LNCaP clone FGC (cell line): Measurements from ENCODE around the gene KRT33A.

ENCODE experiments used
- DNase-seq: peaks from one replicate; pipeline ENCODE4 v3.0.0-alpha.2; 2011; ENCODE audit warnings: low read depth
- H3K4me3 ChIP-seq: 2 replicates; pipeline ENCODE4 v1.5.1; 2011; ENCODE audit warnings: mild to moderate bottlenecking, low read depth, low read length, control low read depth
- CTCF ChIP-seq: IDR thresholded peaks from 2 replicates; pipeline ENCODE4 v1.5.1; 2012; ENCODE audit warnings: mild to moderate bottlenecking; ENCODE audit not compliant: control insufficient read depth, insufficient read depth; ENCODE audit errors: extremely low read depth

Gene KRT33A

GRCh38 chr17:41322903-41323895 lies 27.4 kb downstream of the KRT33A start:
- DNase-seq = no peak
- TF ChIP-seq CTCF = no peak
- H3K4me3 ChIP-seq = no peak overlapping the region

- no peak for DNase-seq
Observed at GRCh38 chr17:41322094-41322902, 28.3 kb downstream of the KRT33A start.

GRCh38 chr17:41318231-41318630 lies 32.4 kb downstream of the KRT33A start:
- DNase-seq = no peak
- TF ChIP-seq CTCF = no peak

More at GRCh38 chr17:41322094-41322902, 28.3 kb downstream of the KRT33A start:
- peak; percentile 80 for TF ChIP-seq CTCF
- H3K4me3 ChIP-seq = no peak overlapping the region

GRCh38 chr17:41315814-41316445 lies 34.7 kb downstream of the KRT33A start:
- no peak overlapping the region for H3K4me3 ChIP-seq
- TF ChIP-seq CTCF = no peak
- no peak for DNase-seq

More at GRCh38 chr17:41318231-41318630, 32.4 kb downstream of the KRT33A start:
- no peak overlapping the region for H3K4me3 ChIP-seq

GRCh38 chr17:41315204-41315794 lies 35.3 kb downstream of the KRT33A start, which contains the start of gene KRTAP17-1:
Gene KRTAP17-1 (minus strand): TSS chr17:41315710. CDS start chr17:41315650, 60 bp downstream.
- H3K4me3 ChIP-seq = no peak within 1 kb of the TSS
- no peak for DNase-seq
- no peak for TF ChIP-seq CTCF

GRCh38 chr17:41311111-41311510 lies 39.5 kb downstream of the KRT33A start:
- no peak overlapping the region for H3K4me3 ChIP-seq
- DNase-seq = no peak
- no peak for TF ChIP-seq CTCF
